Neural crest cell (in vitro differentiated cells): Measurements from ENCODE around the gene HMCN2. TPM values are rescaled to one million over a fixed set of nuclear protein-coding genes. Genes with fewer than 3 reads are reported as not detected.

Experiments
- DNase-seq: peaks from one replicate; pipeline ENCODE4 v3.0.0; 2021; ENCODE audit warnings: low read depth, mixed read lengths, low spot score
- H3K27ac Mint-ChIP-seq: one replicate; pipeline ENCODE4 v1.8.0; 2021; ENCODE audit warnings: mild to moderate bottlenecking, mixed read lengths; ENCODE audit not compliant: unreplicated experiment
- H3K27me3 Mint-ChIP-seq: 2 replicates; pipeline ENCODE4 v1.8.0; 2021; ENCODE audit warnings: low read depth, mild to moderate bottlenecking, mixed read lengths
- H3K36me3 Mint-ChIP-seq: 2 replicates; pipeline ENCODE4 v1.8.0; 2021; ENCODE audit warnings: low read depth, mild to moderate bottlenecking, mixed read lengths
- H3K4me1 Mint-ChIP-seq: 2 replicates; pipeline ENCODE4 v1.8.0; 2021; ENCODE audit warnings: mixed read lengths
- H3K4me3 Mint-ChIP-seq: one replicate; pipeline ENCODE4 v1.8.0; 2021; ENCODE audit warnings: mild to moderate bottlenecking, mixed read lengths
- H3K9me3 Mint-ChIP-seq: 2 replicates; pipeline ENCODE4 v1.8.0; 2021; ENCODE audit warnings: mixed read lengths
- CTCF ChIP-seq: fragments of 200-600 bp; sonication (generic); conservative IDR thresholded peaks from 2 replicates; pipeline ENCODE4 v1.5.0; 2021; ENCODE audit warnings: antibody characterized with exemption, mild to moderate bottlenecking
- total RNA-seq: library from RNA; stranded (reverse); gene quantifications from 2 replicates; pipeline ENCODE4 v1.2.1, GENCODE V29; 2021

The HMCN2 gene
- total RNA-seq, 1 donor from 2014 or later = not detected

- Mint-ChIP-seq H3K27me3 (peaks cover 15% of the 10 kb centered on the region), H3K9me3 (no peaks in the 10 kb centered on the region), H3K4me1 (peaks cover 10% of the 10 kb centered on the region), H3K4me3 (no peak overlapping the region), H3K36me3 (no peaks in the 10 kb centered on the region), H3K27ac (no peak overlapping the region)
- no peak for DNase-seq
- TF ChIP-seq CTCF = no peak
Observed at GRCh38 chr9:130330202-130330862, 64.8 kb downstream of the HMCN2 start.

DNA sequence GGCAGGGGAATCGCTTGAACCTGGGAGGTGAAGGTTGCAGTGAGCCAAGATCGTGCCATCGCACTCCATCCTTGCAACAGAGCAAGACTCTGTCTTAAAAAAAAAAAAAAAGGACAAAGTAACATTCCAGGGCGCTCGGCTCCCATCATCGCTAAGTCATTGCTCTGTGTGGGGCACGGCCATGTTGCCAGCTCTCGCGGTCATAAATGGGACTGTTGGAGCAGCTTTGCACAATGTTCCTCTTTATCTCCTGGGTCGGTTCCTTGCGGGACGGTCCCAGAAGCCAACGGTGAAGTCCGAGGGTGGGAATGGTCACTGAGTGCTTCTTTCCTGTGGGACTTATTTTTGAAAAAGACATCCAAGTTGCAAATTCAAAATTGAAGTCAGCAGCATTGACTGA, 65.5 kb downstream of the HMCN2 start:
- no peak for TF ChIP-seq CTCF
- no peak overlapping the region for H3K4me3 Mint-ChIP-seq
- H3K27ac Mint-ChIP-seq = no peak overlapping the region
- H3K4me1 Mint-ChIP-seq = peaks cover 16% of the 10 kb centered on the region
- no peaks in the 10 kb centered on the region for H3K36me3 Mint-ChIP-seq
- no peaks in the 10 kb centered on the region for H3K9me3 Mint-ChIP-seq
- peaks cover 15% of the 10 kb centered on the region for H3K27me3 Mint-ChIP-seq
- DNase-seq = no peak

DNA sequence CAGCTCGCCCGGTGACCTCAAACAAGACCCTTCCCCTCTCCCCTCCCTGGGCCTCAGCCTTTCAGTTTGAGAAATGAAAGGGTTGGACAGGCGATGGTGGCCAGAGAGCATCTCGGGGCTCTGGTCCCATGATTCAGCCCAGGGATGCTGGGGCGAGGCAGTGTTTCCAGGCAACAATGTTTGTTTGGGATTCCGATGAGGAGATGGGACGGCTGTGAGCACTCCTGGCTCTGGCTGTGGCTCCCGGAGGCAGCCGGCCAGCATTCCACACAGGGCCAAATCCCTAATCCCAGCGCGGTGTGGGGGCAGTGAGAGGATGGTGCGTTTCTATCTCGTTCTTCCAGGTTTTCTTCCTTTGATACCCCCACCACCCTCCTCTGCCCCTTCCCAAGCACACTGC, 66.0 kb downstream of the HMCN2 start:
- peaks cover 21% of the 10 kb centered on the region for H3K4me1 Mint-ChIP-seq
- no peak overlapping the region for H3K4me3 Mint-ChIP-seq
- TF ChIP-seq CTCF = no peak
- no peaks in the 10 kb centered on the region for H3K9me3 Mint-ChIP-seq
- peaks cover 13% of the 10 kb centered on the region for H3K27me3 Mint-ChIP-seq
- no peaks in the 10 kb centered on the region for H3K36me3 Mint-ChIP-seq
- DNase-seq = no peak
- H3K27ac Mint-ChIP-seq = no peak overlapping the region

- DNase-seq = no peak
- peaks cover 23% of the 10 kb centered on the region for H3K4me1 Mint-ChIP-seq
- no peak for TF ChIP-seq CTCF
- H3K27me3 Mint-ChIP-seq = peaks cover 10% of the 10 kb centered on the region
- H3K27ac Mint-ChIP-seq = peak overlapping the region; percentile 43
- H3K9me3 Mint-ChIP-seq = no peaks in the 10 kb centered on the region
- no peaks in the 10 kb centered on the region for H3K36me3 Mint-ChIP-seq
- H3K4me3 Mint-ChIP-seq = no peak overlapping the region
Observed at GRCh38 chr9:130332384-130332926, 66.9 kb downstream of the HMCN2 start.

DNA sequence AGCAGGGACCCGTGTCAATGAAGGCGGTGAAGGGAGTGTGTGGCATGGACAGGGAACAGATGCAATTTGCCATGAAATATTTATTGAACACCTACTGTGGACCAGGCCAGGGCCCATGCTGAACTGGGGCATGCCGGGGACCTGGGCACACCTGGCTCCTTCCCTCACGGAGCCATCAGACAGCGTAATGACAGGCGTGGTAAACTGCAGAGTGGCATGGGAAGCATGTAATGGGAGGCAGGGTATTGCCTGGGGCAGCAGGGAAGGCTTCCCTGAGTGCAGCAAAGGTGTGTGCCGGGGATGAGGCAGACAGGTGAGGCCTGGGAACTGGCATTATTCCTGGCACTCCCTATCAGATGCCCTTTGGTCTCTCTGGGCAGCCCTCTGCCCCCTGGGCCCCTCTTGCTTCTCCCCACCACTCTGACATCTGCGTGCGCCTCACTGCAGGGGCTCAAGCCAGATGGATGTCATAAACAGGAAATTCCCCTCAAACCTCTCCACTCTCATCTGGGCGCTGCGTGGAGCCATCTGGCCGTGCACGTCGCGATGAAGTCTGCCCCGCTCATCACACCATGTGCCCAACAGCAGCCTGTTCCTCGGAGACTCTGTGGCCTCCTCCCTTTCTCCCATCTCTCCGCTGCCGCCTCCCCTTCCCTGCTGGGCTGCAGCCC, 67.6 kb downstream of the HMCN2 start:
- H3K27ac Mint-ChIP-seq = peak overlapping the region; percentile 35
- no peak overlapping the region for H3K4me3 Mint-ChIP-seq
- peaks cover 10% of the 10 kb centered on the region for H3K27me3 Mint-ChIP-seq
- no peak for TF ChIP-seq CTCF
- no peak for DNase-seq
- no peaks in the 10 kb centered on the region for H3K36me3 Mint-ChIP-seq
- H3K4me1 Mint-ChIP-seq = peaks cover 22% of the 10 kb centered on the region
- H3K9me3 Mint-ChIP-seq = no peaks in the 10 kb centered on the region
